Left cardiac atrium (tissue), 4 donors: ENCODE data around the gene ERFE. TPM values are rescaled to one million over a fixed set of nuclear protein-coding genes. Genes with fewer than 3 reads are reported as not detected.

ENCODE experiments used
- ATAC-seq, 2 donors: fragments of 200-7000 bp; cut with Tn5 transposase; one replicate each; pipeline ENCODE4 v1.9.1; 2020; ENCODE audit warnings: mild to moderate bottlenecking in 2 of 2, moderate library complexity in 2 of 2
- DNase-seq: peaks from one replicate; pipeline ENCODE4 v3.0.0-alpha.2; 2020
- intact Hi-C, 2 donors: fragments of 100-400 bp; cut with DNase I; formaldehyde crosslinking; loops; one replicate each; pipeline versions ENCODE4 v1.14.1 to v1.15.1; 2022 to 2023
- total RNA-seq, 2 donors: library from RNA; stranded (reverse); fragmentation: NEBNext Ultra II Directional; extraction: Animal tissue kit (Norgen Biotek cat#: 25700); gene quantifications; one replicate each; pipeline ENCODE4 v1.2.1, GENCODE V29; 2021
- donor health status: DM: no; HTN: yes; CAD: no.
- donor health status: DM: no; HTN: yes; CAD: no; lungs with severe emphysema.
- donor health status: DM: yes; HTN: yes; CAD: no.
- donor health status: Dilated cardiomyopathy.

ERFE gene
- total RNA-seq, 2 donors from 2014 or later, result 1.2 TPM; not detected in 1

DNA sequence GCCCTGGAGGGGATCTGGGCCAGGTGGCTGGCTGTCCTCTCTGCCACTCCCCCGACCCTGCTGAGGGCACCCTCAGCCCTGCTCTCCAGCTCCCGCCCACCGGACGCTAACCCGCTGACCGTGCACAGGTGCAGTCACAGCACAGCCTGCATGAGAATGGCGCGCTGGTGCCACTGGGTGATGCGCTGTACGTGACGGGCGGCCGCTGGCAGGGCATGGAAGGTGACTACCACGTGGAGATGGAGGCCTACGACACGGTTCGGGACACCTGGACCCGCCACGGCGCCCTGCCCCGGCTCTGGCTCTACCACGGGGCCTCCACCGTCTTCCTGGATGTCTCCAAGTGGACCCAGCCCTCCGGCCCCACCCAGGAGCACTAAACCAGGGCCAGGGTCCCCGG, 8.1 kb upstream of the ERFE start:
- no peak for ATAC-seq
- no peak for DNase-seq
- intact Hi-C loops, result no loop called here

DNA sequence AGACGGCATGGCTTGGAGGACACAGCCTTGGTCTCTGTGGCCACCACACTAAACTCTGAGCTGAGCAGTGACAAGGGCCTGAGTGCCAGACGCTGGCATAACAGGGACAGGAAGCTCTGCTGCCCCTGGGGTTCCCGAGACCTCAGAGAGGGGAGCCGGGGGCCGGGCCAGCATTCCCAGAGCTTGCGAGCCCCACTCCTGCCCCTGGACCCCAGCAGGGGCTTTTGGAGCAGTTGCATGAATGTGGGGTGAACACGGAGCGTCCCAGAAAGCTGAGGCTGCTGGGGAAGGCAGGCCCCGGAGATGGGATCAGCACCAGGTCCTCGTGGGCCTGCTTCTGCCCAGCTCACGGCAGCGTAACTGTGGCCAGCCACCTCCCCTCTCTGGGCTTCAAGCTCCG, 7.6 kb upstream of the ERFE start:
- DNase-seq (no peak), ATAC-seq (no peak)
- intact Hi-C loops, result no loop called here

DNA sequence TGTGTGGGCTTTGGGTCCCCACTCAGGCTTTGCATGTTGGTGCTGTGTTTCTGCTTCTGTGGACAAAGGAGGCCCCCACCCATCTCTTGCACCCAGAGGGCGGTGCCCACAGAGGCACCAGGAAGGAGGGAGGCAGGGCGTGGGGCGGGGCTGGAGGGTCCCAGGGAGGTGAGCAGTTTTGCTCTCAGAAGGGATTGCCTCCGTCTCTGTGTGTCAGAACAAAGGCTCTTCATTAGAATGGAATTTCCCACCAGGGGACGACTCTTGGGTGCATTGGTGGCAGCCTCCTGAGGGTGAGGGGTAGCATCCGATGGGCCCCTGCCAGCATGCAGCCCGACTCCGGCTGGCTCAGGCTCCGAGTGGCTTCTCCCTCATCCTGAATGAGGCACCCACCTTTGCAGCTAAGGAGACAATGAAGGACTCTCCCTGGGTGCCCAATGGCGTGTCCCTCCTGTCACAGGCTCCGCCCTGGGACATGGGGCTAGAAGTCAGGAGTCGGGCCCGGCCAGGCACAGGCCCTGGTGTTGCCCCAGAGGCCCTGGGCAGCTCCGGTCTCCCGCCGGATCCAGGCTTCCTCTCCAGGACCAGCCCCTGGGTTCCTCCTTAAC, 7.0 kb upstream of the ERFE start:
- DNase-seq, result no peak
- intact Hi-C loops, result no loop called here

DNA sequence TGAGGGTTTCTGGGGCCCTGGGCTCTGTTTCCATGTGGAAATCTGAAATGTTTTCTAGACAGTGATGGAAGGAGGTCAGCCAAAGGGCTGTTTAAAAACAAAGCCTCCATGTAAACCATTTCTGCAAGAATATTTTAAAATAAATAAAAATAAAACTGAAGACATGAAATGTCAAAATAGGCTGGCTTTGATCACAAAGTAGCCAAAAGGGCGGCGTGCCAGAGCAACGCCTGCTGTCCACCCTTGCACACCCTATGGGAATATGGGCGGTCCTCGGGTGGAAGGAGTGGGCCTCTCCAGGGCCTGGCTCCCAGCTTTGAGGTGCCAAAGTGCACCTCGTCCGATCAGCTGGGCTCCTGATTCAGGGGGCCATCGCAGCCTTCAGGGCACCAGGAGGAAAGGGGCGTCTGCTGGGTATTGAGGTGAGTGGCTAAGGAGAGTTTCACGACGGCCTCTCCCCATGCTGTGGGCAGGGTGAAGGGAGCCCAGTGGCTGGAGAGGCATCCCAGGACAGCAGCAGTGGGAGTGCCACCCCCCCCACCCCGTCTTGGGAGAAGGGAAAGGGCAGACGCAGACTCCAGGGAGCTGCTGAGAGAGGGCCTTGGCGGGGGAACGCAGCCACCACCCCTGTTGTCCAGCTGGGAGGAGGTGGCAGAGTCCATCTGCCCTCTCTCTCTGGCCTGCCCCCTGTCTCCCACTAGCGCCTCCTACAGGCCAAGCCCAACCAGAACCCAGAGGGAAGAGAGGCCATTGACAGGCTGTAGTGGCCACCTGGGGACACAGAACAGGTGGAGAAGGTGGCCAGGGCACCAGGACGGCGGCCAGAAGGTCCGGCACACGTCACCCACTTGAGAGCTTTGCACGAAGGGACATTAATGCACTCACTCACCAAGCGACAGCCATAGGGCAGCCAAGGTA, 5.7 kb upstream of the ERFE start:
- intact Hi-C loops, result no loop called here

More for the DNA sequence above, 7.0 kb upstream of the ERFE start:
- ATAC-seq, result no peak

DNA sequence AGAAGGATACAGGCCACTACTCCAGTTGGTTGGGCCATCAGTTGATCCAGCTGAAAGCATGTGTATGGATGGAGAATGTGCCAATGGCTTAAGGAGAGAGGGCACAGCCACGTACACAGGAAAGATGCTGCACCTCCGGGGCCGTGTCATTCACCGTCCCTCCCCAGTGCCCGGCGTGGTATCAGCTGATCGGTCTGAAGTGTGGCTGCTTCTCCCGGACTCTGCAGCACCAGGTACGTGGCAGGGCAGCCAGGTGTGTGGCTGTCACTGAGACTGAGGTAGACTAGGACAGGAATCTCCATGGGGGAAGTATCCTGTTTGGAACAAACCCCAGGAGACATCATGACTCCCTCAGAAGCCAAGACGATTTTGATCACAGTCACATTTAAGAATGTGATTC, 4.2 kb upstream of the ERFE start:
- intact Hi-C loops, result no loop called here
- DNase-seq (no peak), ATAC-seq (no peak)

More for the DNA sequence above, 5.7 kb upstream of the ERFE start:
- no peak for ATAC-seq
- no peak for DNase-seq

DNA sequence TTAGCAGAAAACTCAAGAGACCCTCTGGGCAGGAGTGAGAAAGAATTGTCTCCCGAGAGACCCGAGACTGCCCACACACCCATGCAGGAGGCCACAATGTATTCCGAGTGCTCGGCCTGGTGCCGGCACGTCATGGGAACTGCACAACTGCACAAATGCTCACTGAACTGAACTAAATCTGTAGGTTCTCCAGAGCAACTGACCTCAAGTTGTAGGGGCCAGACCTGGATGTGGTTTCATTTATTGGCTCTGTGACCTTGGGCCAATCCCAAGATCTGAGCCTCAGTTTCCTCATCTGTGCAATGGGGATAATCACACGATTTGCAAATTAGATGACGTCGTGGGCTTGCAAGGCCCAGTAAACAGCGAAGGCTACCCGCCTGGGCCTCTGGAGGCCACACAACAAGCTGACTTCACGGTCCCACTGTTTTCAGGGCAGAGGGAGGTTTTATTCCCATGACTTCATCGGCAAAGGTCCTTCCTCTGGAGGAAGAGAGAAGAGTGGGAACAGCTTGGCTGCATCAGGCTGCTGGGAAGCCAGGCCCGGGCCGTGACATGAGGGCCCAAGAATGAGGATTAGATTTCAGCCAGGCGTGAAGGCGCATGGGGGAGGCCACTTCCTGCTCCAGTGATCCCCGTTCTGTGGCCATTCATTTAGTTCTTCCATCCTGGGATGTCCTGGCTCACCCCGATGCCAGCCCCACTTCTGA, 3.6 kb upstream of the ERFE start:
- intact Hi-C loops, result no loop called here
- ATAC-seq (peak; percentile 45 to 50), DNase-seq (peak; percentile 74)

DNA sequence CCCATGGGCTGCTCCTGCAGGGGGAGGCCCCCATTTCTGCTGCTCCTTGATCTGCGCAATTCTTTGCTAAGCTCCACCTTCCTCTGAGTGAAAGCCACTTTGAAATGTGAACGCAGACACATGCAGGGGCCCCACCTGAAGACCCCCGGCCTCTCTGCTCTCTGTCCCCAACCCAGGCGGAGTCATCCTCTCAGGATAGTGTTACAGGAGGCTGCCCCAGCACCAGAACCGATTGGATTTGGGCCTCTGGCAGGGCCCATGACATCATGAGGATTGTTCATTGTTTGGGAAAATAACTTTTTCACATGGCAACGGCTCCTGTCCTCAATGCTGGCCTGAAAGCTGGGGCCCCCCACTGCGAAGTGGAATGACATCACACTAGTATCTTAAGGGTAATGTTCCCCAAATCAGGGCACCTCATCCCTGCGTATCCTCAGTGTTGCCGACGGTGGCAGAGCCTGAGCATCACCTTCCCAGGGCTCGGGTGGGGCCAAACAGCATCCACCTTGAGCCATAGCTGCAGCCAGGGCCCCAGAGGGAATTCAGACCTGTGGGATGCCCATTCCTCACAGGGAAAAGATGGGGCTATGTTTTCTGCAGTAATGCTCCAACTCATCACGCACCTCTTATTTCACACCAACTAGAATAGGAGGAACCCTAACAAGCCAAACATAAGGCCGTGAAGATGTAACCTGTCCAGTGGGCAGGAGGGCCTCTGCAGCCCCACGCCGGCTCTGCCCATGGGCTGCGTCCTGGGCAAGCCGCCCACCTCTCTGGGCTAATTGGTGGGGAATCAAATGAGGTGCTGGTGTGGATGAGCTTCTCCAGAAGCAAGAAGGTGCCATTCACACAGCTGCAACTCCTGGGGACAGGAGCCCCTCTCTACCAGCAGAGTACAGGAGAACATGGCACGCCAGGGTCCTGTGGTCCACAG, 2.7 kb upstream of the ERFE start:
- intact Hi-C loops, result no loop called here
- peak; percentile 23 for DNase-seq
- no peak for ATAC-seq

DNA sequence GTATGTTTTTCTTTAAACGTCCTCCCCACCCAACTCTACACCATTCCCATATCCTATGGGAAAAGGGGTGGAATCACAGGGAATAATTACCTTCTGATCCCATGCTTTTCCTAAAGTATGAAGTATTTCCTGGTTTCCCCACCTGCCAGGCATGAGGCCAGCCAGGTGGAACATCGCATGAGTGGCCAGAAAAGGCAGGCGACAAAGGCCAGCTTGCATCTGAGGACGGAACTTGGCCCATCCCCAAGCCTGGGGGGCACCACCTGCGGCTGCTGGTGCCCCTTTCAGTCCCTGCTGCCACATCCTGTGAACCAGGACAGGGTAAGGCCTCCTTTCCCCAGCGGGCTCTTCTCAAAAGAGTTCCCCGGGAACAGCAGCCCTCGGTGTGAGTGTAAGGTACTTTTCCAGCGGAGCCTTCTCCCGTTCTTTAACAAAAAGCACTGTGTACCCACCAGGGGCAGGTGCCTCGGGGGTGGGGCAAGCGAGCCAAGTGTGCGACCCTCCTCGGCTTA, 1.2 kb upstream of the ERFE start:
- DNase-seq (peak; percentile 17), ATAC-seq (no peak)
- intact Hi-C loops, result no loop called here

DNA sequence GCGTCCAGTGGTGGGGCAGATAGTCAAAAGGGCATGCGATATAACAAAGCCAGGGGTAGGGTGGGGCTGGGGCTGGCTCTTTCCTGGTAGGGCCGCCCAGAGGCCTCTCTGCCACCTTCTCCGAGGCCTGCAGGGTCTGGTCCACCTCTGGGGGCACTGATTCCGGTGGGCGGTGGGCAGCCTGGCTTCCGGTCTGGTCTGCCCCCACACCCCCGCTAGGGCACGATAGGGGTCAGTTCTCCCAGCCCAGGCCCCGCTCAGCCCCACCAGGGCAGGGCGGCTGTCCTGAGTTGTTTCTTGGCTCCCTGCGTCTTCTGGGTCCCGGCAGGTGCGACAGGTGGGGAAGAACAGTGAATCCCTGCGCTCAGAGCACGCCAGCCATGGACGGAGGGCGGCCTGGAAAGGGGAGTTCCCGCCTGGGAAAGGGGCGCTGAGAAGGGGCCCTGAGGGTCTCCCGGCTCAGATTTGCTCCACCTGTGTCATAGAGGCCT, 707 bp upstream of the ERFE start:
- intact Hi-C loops, result no loop called here
- no peak for ATAC-seq
- no peak for DNase-seq

DNA sequence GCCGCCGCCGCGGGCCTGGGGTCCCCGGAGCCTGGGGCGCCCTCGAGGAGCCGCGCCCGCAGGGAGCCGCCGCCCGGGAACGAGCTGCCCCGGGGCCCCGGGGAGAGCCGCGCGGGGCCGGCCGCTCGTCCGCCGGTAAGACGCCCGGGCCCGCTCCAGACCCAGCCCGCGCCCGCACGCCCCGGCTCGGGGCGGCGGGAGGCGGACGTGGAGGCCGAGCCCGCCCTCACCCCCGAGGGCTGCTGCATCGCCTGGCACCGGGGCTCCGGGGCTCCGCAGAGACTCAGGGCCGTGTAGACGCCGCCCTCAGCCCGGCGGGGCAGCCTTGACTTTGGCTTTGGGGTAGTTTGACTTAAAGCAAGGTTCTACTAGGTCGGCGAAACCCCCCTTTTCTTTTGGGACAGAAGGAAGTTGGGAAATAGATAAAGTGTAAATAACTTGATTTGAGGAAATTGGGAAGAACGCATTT, 335 bp downstream of the ERFE start:
- intact Hi-C loops, result no loop called here
- ATAC-seq (no peak), DNase-seq (peak; percentile 20)

DNA sequence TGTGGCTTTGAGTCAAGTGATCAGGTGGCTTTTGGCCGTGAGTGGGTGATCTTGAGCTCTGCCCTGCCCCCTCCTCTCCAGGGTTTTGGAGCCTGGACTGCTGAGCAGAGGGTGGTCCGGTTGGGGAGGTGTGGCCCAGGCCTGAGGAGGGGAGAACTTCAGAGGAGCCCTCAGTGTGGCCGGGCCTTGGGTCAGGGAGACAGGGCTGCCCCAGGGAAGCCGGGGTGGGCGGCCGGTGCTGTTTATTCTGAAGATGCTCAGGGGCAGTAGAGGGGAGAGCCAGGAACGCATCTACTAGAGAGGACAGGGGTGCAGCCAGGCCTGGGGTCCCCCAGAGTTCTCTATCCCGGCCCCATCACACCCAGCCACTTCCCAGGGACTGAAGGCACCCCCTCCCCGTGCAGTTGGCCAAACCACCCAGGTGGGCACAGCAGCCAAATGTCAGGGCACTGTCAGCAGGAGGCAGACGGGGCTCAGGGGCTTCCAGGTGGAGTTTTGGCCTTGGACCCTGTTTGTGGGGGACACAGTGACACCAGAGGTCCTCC, 963 bp downstream of the ERFE start:
- ATAC-seq (no peak), DNase-seq (peak; percentile 18)
- intact Hi-C loops, result no loop called here

DNA sequence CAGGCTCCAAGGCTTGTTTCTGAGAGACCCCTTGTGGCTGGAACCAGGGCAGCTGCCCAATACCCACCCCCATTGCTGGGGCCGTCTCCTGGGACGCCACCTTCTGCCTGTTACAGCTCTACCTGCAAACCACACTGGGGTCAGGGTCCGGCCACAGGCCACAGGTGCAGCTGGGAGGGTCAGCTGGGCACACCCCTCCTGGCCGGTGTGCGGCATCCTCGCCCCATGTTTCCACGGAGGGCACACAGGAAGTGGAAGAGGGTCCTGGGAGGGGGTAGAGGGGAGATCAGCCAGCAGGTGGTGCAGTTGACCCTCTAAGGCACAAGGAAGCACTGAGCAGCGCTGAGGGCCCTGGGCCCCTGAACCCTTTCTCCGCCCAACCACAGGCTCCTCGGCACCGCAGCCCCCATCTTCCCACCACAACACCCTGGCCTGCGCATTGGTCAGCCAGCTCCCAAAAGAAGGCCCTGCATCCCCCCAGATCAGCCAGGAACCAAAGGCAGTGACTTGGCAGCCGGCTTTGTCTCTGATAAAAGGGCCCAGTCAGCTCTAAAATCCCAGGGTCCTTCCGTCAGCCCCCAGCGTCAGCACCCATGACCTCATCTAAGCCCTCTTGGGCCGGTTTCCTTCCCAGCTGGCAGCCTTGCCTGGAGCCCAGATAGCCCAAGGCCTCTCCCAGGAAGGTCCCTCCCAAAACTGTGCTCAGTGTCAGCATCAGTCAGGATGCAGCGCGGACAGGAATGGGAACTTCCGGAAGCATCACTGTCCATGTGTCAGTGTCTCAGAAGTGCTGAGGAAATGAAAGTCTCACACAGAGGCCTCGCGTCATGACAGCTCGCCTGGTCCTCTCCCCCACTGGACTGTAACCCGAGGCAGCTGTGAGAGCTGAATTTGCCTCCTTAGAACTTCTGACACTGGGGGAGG, 1.7 kb downstream of the ERFE start:
- intact Hi-C loops, result no loop called here

DNA sequence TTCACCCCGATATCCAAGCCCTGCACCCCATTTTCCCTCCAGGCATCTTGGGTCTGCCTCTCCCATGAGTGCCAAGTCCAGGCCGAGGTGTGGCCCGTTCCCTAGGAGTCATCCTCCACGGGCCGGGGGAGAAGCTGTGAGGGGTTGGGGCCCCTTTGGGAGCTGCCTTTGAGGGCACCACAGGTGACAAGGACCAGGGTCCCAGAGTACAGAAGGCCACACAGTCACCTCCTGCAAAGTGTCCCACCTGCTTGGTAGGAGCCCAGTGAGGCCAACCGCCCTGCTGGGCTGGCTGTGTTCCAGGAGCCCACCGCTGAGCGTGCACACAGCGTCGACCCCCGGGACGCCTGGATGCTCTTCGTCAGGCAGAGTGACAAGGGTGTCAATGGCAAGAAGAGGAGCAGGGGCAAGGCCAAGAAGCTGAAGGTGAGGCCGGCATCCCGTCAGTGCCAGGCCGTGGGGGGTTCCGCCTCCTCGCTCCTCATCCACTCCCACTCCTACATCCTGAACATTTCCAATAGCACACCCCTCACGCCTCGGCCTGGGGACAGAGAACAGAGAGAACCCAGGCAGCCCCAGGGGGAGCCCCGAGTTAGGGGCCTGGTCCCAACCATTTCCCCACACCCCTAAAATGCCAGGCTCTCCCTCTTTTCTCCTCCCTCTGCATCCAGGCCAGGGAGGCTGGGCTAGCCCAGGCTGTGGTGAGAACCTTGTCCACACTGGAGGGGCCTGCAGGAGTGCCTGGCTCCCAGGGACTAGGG, 2.7 kb downstream of the ERFE start:
- ATAC-seq, result no peak
- peak; percentile 19 for DNase-seq
- intact Hi-C loops, result no loop called here

More for the DNA sequence above, 1.7 kb downstream of the ERFE start:
- DNase-seq (peak; percentile 28), ATAC-seq (no peak)

DNA sequence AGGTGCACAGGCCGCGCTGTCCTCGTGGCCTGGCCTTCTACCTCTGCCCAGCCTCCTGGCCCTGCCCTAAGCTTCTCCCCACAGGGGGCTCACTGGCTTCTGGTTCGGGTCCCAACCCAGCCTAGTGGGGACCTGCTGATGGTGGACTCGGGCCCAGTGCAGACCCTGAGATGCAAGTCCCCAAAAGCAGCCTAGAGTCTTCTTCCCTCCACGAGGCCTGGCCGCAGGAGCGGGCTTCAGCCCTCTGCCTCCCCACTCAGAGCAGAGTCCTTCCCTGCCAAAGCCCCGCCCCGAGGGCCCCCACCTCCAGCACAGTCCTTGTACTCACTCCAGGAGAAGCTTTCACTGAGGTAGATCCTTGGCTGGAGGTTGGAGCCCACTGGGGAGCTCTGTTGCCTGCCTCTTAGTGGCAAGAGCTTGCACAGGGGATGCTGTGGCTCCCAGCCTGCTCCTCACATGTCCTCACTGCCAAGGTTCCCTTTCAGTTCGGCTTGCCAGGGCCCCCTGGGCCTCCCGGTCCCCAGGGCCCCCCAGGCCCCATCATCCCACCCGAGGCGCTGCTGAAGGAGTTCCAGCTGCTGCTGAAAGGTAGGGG, 3.6 kb downstream of the ERFE start:
- ATAC-seq (no peak), DNase-seq (peak; percentile 18)
- intact Hi-C loops, result no loop called here

DNA sequence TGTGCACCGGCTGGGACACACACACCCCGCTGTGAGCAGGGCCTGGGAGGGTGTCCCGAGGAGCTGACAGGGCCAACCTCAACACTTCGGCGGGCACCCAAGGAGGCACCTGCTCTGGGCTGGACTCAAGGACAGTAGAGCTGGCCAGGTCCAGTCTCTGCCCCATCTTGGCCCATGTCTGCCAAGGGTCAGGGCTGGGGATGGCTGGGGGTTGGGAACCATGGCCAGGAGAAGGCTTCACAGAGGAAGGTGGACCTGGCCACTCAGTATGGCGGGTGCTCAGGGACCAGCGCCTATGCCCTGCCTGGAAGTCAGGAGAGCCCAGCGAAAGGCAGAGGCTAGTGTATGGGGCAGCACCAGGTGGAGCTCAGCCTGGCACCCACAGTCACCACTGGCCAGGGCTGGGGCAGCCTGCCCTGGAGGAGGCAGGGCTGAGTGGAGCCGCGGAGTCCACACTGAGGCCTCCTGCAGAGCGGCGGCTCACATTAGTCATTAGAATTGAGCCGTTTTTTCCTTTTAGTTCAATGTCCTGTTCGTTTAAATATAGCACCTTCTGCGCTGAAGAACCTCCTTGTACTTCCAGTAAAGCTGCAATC, 4.2 kb downstream of the ERFE start:
- DNase-seq, result peak; percentile 22
- no peak for ATAC-seq
- intact Hi-C loops, result no loop called here
